Measurements from ENCODE around the gene ZNF316. TPM values are rescaled to one million over a fixed set of nuclear protein-coding genes. Genes with fewer than 3 reads are reported as not detected.

Gene ZNF316
- total RNA-seq (2014; rRNA removed; shearing (Covaris generic)) = 13.8 and 17.4 TPM in 2 replicates
- 9.7 and 10.3 TPM in 2 replicates for polyA plus RNA-seq (2015; cell fraction: cytosol; rRNA removed)
- polyA plus RNA-seq (2015; cell fraction: nucleus; rRNA removed) = 33.5 and 34.0 TPM in 2 replicates

- no peak for DNase-seq (ENCODE audit: low read depth)
These were observed at the start of gene ZNF316 for GRCh38 chr7:6636741-6637543. Gene ZNF316 (plus strand): TSS chr7:6637318. CDS start chr7:6642410, 5,092 bp downstream.

- DNase-seq (ENCODE audit: low read depth) = no peak
These were observed 48.6 kb upstream of the ZNF316 start for GRCh38 chr7:6588566-6588965.

GRCh38 chr7:6589151-6589828 is 47.8 kb upstream of the ZNF316 start:
- no peak for DNase-seq (ENCODE audit: low read depth)

- peak; percentile 49 for DNase-seq (ENCODE audit: low read depth)
These were observed 47.1 kb upstream of the ZNF316 start, which contains the start of gene INTS15 for GRCh38 chr7:6589829-6590644. Gene INTS15 (plus strand): TSS chr7:6590021. CDS start chr7:6590284, 263 bp downstream.

- DNase-seq (ENCODE audit: low read depth) = peak; percentile 19
These were observed 46.4 kb upstream of the ZNF316 start for GRCh38 chr7:6590645-6591110.

GRCh38 chr7:6600093-6600492 is 37.0 kb upstream of the ZNF316 start:
- no peak for DNase-seq (ENCODE audit: low read depth)

- no peak for DNase-seq (ENCODE audit: low read depth)
These were observed 32.7 kb upstream of the ZNF316 start for GRCh38 chr7:6604458-6604857.

- no peak for DNase-seq (ENCODE audit: low read depth)
These were observed 30.1 kb upstream of the ZNF316 start for GRCh38 chr7:6606866-6607583.

- DNase-seq (ENCODE audit: low read depth) = no peak
These were observed 29.5 kb upstream of the ZNF316 start for GRCh38 chr7:6607651-6608051.

- no peak for DNase-seq (ENCODE audit: low read depth)
These were observed 29.0 kb upstream of the ZNF316 start for GRCh38 chr7:6608081-6608480.

GRCh38 chr7:6608794-6609193 is 28.3 kb upstream of the ZNF316 start:
- DNase-seq (ENCODE audit: low read depth) = no peak

GRCh38 chr7:6612819-6613218 is 24.3 kb upstream of the ZNF316 start:
- no peak for DNase-seq (ENCODE audit: low read depth)

GRCh38 chr7:6613706-6614105 is 23.4 kb upstream of the ZNF316 start:
- DNase-seq (ENCODE audit: low read depth) = no peak

GRCh38 chr7:6614953-6615722 is 22.0 kb upstream of the ZNF316 start, which contains the start of gene ZNF853:
Gene ZNF853 (plus strand): TSS chr7:6615610. CDS start chr7:6616175, 565 bp downstream.
- DNase-seq (ENCODE audit: low read depth) = no peak

GRCh38 chr7:6615723-6616555 is 21.2 kb upstream of the ZNF316 start:
- no peak for DNase-seq (ENCODE audit: low read depth)

GRCh38 chr7:6616854-6617643 is 20.1 kb upstream of the ZNF316 start:
- DNase-seq (ENCODE audit: low read depth) = no peak

GRCh38 chr7:6618621-6619020 is 18.5 kb upstream of the ZNF316 start:
- DNase-seq (ENCODE audit: low read depth) = no peak

- no peak for DNase-seq (ENCODE audit: low read depth)
These were observed 17.2 kb upstream of the ZNF316 start for GRCh38 chr7:6619961-6620360.
